GM23338 (cell line): ENCODE measurements around the gene GCA. TPM values are rescaled to one million over a fixed set of nuclear protein-coding genes. Genes with fewer than 3 reads are reported as not detected.

Experiments
- ATAC-seq: fragments of 200-7000 bp; cut with Tn5 transposase; 3 replicates; pipeline ENCODE4 v1.9.1; 2020
- DNase-seq: peaks from one replicate; pipeline ENCODE4 v3.0.0-alpha.2; 2015; ENCODE audit warnings: low spot score
- H2AFZ ChIP-seq: fragments of 200-600 bp; sonication (generic); 2 replicates; pipeline ENCODE4 v1.8.0; 2016; ENCODE audit warnings: antibody characterized with exemption, mild to moderate bottlenecking, moderate library complexity
- H3F3A ChIP-seq: fragments of 200-600 bp; sonication (generic); replicated peaks from 2 replicates; pipeline ENCODE4 v1.8.0; 2017; ENCODE audit warnings: antibody characterized with exemption, mixed run types, low read depth
- H3K27ac ChIP-seq: fragments of 200-600 bp; sonication (generic); 2 replicates; pipeline ENCODE4 v1.6.1; 2016; ENCODE audit warnings: low read depth
- H3K27me3 ChIP-seq: fragments of 200-600 bp; sonication (generic); 2 replicates; pipeline ENCODE4 v1.8.0; 2016; ENCODE audit warnings: mild to moderate bottlenecking, mixed run types, moderate library complexity; ENCODE audit not compliant: insufficient read depth
- H3K36me3 ChIP-seq: fragments of 200-600 bp; sonication (generic); 2 replicates; pipeline ENCODE4 v1.8.0; 2016; ENCODE audit warnings: mild to moderate bottlenecking; ENCODE audit not compliant: insufficient read depth
- H3K4me1 ChIP-seq: fragments of 200-600 bp; sonication (generic); 2 replicates; pipeline ENCODE4 v1.8.0; 2016; ENCODE audit warnings: mild to moderate bottlenecking, moderate library complexity; ENCODE audit not compliant: insufficient read depth
- H3K4me2 ChIP-seq: fragments of 200-600 bp; sonication (generic); 2 replicates; pipeline ENCODE4 v1.7.1; 2017; ENCODE audit warnings: mixed run types
- H3K4me3 ChIP-seq: fragments of 200-600 bp; sonication (generic); 2 replicates; pipeline ENCODE4 v1.6.1; 2016; ENCODE audit warnings: mixed run types
- H3K79me2 ChIP-seq: fragments of 200-600 bp; sonication (generic); replicated peaks from 2 replicates; pipeline ENCODE4 v1.8.0; 2017; ENCODE audit warnings: mild to moderate bottlenecking; ENCODE audit not compliant: insufficient read depth
- H3K9me2 ChIP-seq: fragments of 200-600 bp; sonication (generic); 2 replicates; pipeline ENCODE4 v1.8.0; 2017; ENCODE audit not compliant: insufficient read depth
- H4K20me1 ChIP-seq: fragments of 200-600 bp; sonication (generic); replicated peaks from 2 replicates; pipeline ENCODE4 v1.8.0; 2017; ENCODE audit warnings: mild to moderate bottlenecking; ENCODE audit not compliant: insufficient read depth
- H3K27ac Mint-ChIP-seq: 2 replicates; pipeline ENCODE4 v1.8.0; 2020; ENCODE audit warnings: inconsistent platforms, mild to moderate bottlenecking, moderate library complexity, mixed read lengths
- H3K27me3 Mint-ChIP-seq: 3 replicates; pipeline ENCODE4 v1.8.0; 2022; ENCODE audit warnings: low read depth, mild to moderate bottlenecking, moderate library complexity, mixed read lengths, inconsistent platforms; ENCODE audit not compliant: insufficient read depth, poor library complexity
- H3K36me3 Mint-ChIP-seq: 3 replicates; pipeline ENCODE4 v1.8.0; 2021; ENCODE audit warnings: low read depth, mild to moderate bottlenecking, inconsistent platforms, moderate library complexity, mixed read lengths
- H3K4me1 Mint-ChIP-seq: 3 replicates; pipeline ENCODE4 v1.8.0; 2020; ENCODE audit warnings: mild to moderate bottlenecking, inconsistent platforms, mixed read lengths
- H3K4me3 Mint-ChIP-seq: 3 replicates; pipeline ENCODE4 v1.8.0; 2021; ENCODE audit warnings: moderate library complexity, mild to moderate bottlenecking, inconsistent platforms, mixed read lengths
- H3K9me3 Mint-ChIP-seq: 3 replicates; pipeline ENCODE4 v1.8.0; 2020; ENCODE audit warnings: moderate library complexity, mild to moderate bottlenecking, inconsistent platforms, mixed read lengths
- CREB1 ChIP-seq: fragments of 250-450 bp; sonication (Bioruptor Pico); IDR thresholded peaks from 2 replicates; pipeline ENCODE4 v1.5.0; 2020; ENCODE audit warnings: low read depth, mild to moderate bottlenecking, moderate library complexity
- CTCF ChIP-seq, 2 experiments: fragments of 200-600 bp in 1 of 2; sonication (generic) in 1 of 2; conservative IDR thresholded peaks; 2 replicates each; pipeline versions ENCODE4 v1.5.1 to v1.6.1; 2016 to 2017; ENCODE audit warnings: antibody characterized with exemption in 2 of 2, low read depth in 2 of 2, mild to moderate bottlenecking in 2 of 2, moderate library complexity in 1 of 2
- ETS1 ChIP-seq: IDR thresholded peaks from 2 replicates; pipeline ENCODE4 v1.6.1; 2016; ENCODE audit warnings: antibody characterized with exemption
- EZH2 ChIP-seq: fragments of 200-600 bp; sonication (generic); IDR thresholded peaks from one replicate; pipeline ENCODE4 v1.8.0; 2017; ENCODE audit warnings: antibody characterized with exemption, mild to moderate bottlenecking, low read depth; ENCODE audit not compliant: unreplicated experiment
- JUNB ChIP-seq: IDR thresholded peaks from one replicate; pipeline ENCODE4 v1.6.1; 2016; ENCODE audit warnings: antibody characterized with exemption; ENCODE audit not compliant: unreplicated experiment
- NANOG ChIP-seq: IDR thresholded peaks from 2 replicates; pipeline ENCODE4 v1.6.1; 2016; ENCODE audit warnings: antibody characterized with exemption, borderline replicate concordance
- POLR2AphosphoS5 ChIP-seq: IDR thresholded peaks from 2 replicates; pipeline ENCODE4 v1.6.1; 2016; ENCODE audit warnings: antibody characterized with exemption, low read depth
- STAT1 ChIP-seq: IDR thresholded peaks from one replicate; pipeline ENCODE4 v1.6.1; 2016; ENCODE audit warnings: antibody characterized with exemption; ENCODE audit not compliant: unreplicated experiment
- ZNF114 ChIP-seq: fragments of 250-450 bp; sonication (Bioruptor Pico); IDR thresholded peaks from 2 replicates; pipeline ENCODE4 v1.5.0; 2020; ENCODE audit warnings: mild to moderate bottlenecking, moderate library complexity
- ZNF331 ChIP-seq: fragments of 250-450 bp; sonication (Bioruptor Pico); IDR thresholded peaks from 2 replicates; pipeline ENCODE4 v1.5.0; 2020; ENCODE audit warnings: low read depth, mild to moderate bottlenecking, moderate library complexity
- ZNF462 ChIP-seq: fragments of 250-450 bp; sonication (Bioruptor Pico); IDR thresholded peaks from 2 replicates; pipeline ENCODE4 v1.5.0; 2020; ENCODE audit warnings: mild to moderate bottlenecking, moderate library complexity
- polyA plus RNA-seq: library from polyadenylated mRNA; unstranded; fragments of >200 nt; fragmentation: Nextera tagmentation; extraction: Ambion mirVana; gene quantifications from 2 replicates; pipeline ENCODE4 v1.2.1, GENCODE V29; 2016
- total RNA-seq: library from RNA; depleted of rRNA; stranded (reverse); fragments of >200 nt; shearing (Covaris generic); gene quantifications from 2 replicates; pipeline ENCODE4 v1.2.3, GENCODE V29; 2014

GCA gene
- total and polyA plus RNA-seq, 2 experiments from 2014 or later: 39.3 to 62.7 TPM

DNA sequence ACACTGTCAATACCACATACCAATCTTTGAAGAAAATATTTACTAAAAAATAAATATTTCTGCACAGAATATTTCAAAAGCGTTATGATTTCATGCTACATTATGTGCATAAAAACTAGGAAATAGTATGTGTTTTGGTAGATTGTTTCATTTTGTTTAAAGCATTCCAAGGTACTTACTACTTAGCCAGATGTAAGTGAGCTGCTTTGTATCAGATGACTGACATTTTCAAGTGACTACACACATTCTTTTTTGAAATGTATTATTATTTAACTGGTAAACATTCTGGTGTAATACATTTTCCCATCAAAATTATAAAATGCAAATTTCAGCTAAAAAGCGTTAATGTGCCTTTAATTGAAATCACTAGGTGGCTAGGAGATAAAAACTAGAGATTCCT, 21.5 kb downstream of the GCA start:
- DNase-seq (no peak), ATAC-seq (no peak)
- no peaks in the 10 kb centered on the region for H3K27me3 Mint-ChIP-seq
- Histone ChIP-seq H3K4me2 (no peak overlapping the region), H3K4me3 (no peak overlapping the region), H3K79me2 (no peaks in the 10 kb centered on the region), H3K9me2 (no peaks in the 10 kb centered on the region), H3K36me3 (no peaks in the 10 kb centered on the region), H4K20me1 (no peaks in the 10 kb centered on the region), H2AFZ (no peak overlapping the region), H3K4me1 (0 out of 2 replicates have a peak, but pooled peaks cover 3% of the 10 kb centered on the region), H3F3A (no peaks in the 10 kb centered on the region), H3K27me3 (no peaks in the 10 kb centered on the region), H3K27ac (no peak overlapping the region)
- H3K9me3 Mint-ChIP-seq: no peaks in the 10 kb centered on the region
- peaks cover 6% of the 10 kb centered on the region; the same call in 2 of the 3 replicates for H3K4me1 Mint-ChIP-seq
- H3K36me3 Mint-ChIP-seq: no peaks in the 10 kb centered on the region
- no peak overlapping the region for H3K4me3 Mint-ChIP-seq
- no peak overlapping the region for H3K27ac Mint-ChIP-seq
- TF ChIP-seq EZH2 (no peak), CREB1 (CRISPR knock-in tag) (no peak), CTCF (conservative IDR thresholded peaks at IDR 0.05; ENCODE audit: low read depth in 2 of 2) (no peak), NANOG (no peak), ZNF114 (CRISPR knock-in tag) (no peak), STAT1 (no peak), ZNF462 (CRISPR knock-in tag) (no peak), ZNF331 (CRISPR knock-in tag) (no peak), JUNB (no peak), ETS1 (no peak), POLR2AphosphoS5 (no peak)
